ENCODE measurements around the gene PABPC4L. TPM values are rescaled to one million over a fixed set of nuclear protein-coding genes. Genes with fewer than 3 reads are reported as not detected.

PABPC4L gene
- total RNA-seq, 1 experiment from 2014 or later = 3.6 TPM

DNA sequence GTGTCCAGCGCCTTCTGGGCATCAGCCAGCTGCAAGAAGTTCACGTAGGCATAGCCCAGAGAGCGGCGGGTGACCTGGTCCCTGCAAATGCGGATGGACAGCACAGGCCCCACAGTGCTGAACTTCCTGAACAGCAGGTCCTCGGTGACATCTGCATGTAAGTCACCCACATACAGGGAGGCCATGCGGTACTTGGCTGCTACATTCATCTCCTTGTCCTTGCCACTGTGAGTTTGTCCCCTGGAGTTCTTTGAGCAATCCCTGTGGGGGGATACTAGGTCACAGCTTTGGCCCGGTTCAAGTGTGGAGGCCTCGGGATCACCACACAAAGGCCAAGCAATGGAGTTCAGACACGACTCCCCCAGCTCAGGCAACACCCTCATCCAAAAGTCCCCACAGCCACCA is 776 bp downstream of the PABPC4L start:
- Mint-ChIP-seq H3K4me1 (peaks cover 33% of the 10 kb centered on the region), H3K36me3 (peaks cover 12% of the 10 kb centered on the region), H3K4me3 (peak overlapping the region; percentile 68), H3K9me3 (peaks cover 13% of the 10 kb centered on the region), H3K27ac (no peak overlapping the region; the same call in 1 of the 2 replicates), H3K27me3 (ENCODE audit: low read depth) (peaks cover 13% of the 10 kb centered on the region)
- DNase-seq (ENCODE audit: low spot score) (no peak), ATAC-seq (peak; percentile 12)
- CTCF ChIA-PET = no interaction called here
- TF ChIP-seq EMX1 (CRISPR knock-in tag; IDR thresholded peaks at IDR 0.05) = no peak
- no peak for TF ChIP-seq ZBTB21 (CRISPR knock-in tag; IDR thresholded peaks at IDR 0.05; ENCODE audit: borderline replicate concordance)
- no peak for TF ChIP-seq JAZF1 (CRISPR knock-in tag; IDR thresholded peaks at IDR 0.05)
- TF ChIP-seq TEAD4 (CRISPR knock-in tag; IDR thresholded peaks at IDR 0.05) = no peak
- no peak for TF ChIP-seq JUN (CRISPR knock-in tag; IDR thresholded peaks at IDR 0.05)
- TF ChIP-seq, protein P1, sequence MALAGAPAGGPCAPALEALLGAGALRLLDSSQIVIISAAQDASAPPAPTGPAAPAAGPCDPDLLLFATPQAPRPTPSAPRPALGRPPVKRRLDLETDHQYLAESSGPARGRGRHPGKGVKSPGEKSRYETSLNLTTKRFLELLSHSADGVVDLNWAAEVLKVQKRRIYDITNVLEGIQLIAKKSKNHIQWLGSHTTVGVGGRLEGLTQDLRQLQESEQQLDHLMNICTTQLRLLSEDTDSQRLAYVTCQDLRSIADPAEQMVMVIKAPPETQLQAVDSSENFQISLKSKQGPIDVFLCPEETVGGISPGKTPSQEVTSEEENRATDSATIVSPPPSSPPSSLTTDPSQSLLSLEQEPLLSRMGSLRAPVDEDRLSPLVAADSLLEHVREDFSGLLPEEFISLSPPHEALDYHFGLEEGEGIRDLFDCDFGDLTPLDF (CRISPR knock-in tag; IDR thresholded peaks at IDR 0.05) = no peak
- no peak for TF ChIP-seq SOX15 (CRISPR knock-in tag; IDR thresholded peaks at IDR 0.05)
- TF ChIP-seq, protein P2, sequence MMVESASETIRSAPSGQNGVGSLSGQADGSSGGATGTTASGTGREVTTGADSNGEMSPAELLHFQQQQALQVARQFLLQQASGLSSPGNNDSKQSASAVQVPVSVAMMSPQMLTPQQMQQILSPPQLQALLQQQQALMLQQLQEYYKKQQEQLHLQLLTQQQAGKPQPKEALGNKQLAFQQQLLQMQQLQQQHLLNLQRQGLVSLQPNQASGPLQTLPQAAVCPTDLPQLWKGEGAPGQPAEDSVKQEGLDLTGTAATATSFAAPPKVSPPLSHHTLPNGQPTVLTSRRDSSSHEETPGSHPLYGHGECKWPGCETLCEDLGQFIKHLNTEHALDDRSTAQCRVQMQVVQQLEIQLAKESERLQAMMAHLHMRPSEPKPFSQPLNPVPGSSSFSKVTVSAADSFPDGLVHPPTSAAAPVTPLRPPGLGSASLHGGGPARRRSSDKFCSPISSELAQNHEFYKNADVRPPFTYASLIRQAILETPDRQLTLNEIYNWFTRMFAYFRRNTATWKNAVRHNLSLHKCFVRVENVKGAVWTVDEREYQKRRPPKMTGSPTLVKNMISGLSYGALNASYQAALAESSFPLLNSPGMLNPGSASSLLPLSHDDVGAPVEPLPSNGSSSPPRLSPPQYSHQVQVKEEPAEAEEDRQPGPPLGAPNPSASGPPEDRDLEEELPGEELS (CRISPR knock-in tag; IDR thresholded peaks at IDR 0.05) = no peak
- TF ChIP-seq MYBL2 (CRISPR knock-in tag; IDR thresholded peaks at IDR 0.05) = no peak
- TF ChIP-seq USF2 (CRISPR knock-in tag; IDR thresholded peaks at IDR 0.05) = no peak
- TF ChIP-seq, protein P3, sequence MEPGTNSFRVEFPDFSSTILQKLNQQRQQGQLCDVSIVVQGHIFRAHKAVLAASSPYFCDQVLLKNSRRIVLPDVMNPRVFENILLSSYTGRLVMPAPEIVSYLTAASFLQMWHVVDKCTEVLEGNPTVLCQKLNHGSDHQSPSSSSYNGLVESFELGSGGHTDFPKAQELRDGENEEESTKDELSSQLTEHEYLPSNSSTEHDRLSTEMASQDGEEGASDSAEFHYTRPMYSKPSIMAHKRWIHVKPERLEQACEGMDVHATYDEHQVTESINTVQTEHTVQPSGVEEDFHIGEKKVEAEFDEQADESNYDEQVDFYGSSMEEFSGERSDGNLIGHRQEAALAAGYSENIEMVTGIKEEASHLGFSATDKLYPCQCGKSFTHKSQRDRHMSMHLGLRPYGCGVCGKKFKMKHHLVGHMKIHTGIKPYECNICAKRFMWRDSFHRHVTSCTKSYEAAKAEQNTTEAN (CRISPR knock-in tag; IDR thresholded peaks at IDR 0.05) = no peak
- TF ChIP-seq, protein P4, sequence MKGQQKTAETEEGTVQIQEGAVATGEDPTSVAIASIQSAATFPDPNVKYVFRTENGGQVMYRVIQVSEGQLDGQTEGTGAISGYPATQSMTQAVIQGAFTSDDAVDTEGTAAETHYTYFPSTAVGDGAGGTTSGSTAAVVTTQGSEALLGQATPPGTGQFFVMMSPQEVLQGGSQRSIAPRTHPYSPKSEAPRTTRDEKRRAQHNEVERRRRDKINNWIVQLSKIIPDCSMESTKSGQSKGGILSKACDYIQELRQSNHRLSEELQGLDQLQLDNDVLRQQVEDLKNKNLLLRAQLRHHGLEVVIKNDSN (CRISPR knock-in tag; IDR thresholded peaks at IDR 0.05) = no peak
- TF ChIP-seq RELA (CRISPR knock-in tag; IDR thresholded peaks at IDR 0.05; ENCODE audit: borderline replicate concordance) = no peak
- TF ChIP-seq NFE2L1 (CRISPR knock-in tag; IDR thresholded peaks at IDR 0.05) = no peak
- TF ChIP-seq, protein P5, sequence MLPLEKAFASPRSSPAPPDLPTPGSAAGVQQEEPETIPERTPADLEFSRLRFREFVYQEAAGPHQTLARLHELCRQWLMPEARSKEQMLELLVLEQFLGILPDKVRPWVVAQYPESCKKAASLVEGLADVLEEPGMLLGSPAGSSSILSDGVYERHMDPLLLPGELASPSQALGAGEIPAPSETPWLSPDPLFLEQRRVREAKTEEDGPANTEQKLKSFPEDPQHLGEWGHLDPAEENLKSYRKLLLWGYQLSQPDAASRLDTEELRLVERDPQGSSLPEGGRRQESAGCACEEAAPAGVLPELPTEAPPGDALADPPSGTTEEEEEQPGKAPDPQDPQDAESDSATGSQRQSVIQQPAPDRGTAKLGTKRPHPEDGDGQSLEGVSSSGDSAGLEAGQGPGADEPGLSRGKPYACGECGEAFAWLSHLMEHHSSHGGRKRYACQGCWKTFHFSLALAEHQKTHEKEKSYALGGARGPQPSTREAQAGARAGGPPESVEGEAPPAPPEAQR (CRISPR knock-in tag; IDR thresholded peaks at IDR 0.05) = no peak
- no peak for TF ChIP-seq ZNF317 (CRISPR knock-in tag; IDR thresholded peaks at IDR 0.05; ENCODE audit: borderline replicate concordance, low read depth)
- POLR2A ChIA-PET = no interaction called here

GRCh38 chr4:134189949-134190348 is 11.6 kb downstream of the PABPC4L start:
- POLR2A ChIA-PET = no interaction called here
- no peak overlapping the region for H3K27ac Mint-ChIP-seq
- H3K27me3 Mint-ChIP-seq (ENCODE audit: low read depth) = no peaks in the 10 kb centered on the region
- no peaks in the 10 kb centered on the region for H3K4me1 Mint-ChIP-seq
- H3K36me3 Mint-ChIP-seq = peaks cover 3% of the 10 kb centered on the region; the same call in 1 of the 2 replicates
- CTCF ChIA-PET = no interaction called here
- H3K4me3 Mint-ChIP-seq = no peak overlapping the region
- H3K9me3 Mint-ChIP-seq = peaks cover 26% of the 10 kb centered on the region
- no peak for ATAC-seq
- DNase-seq (ENCODE audit: low spot score) = no peak
- TF ChIP-seq FOXP1 (CRISPR knock-in tag; IDR thresholded peaks at IDR 0.05; ENCODE audit: borderline replicate concordance) (no peak), SOX15 (CRISPR knock-in tag; IDR thresholded peaks at IDR 0.05) (no peak), ZNF423 (CRISPR knock-in tag; IDR thresholded peaks at IDR 0.05) (no peak), JUN (CRISPR knock-in tag; IDR thresholded peaks at IDR 0.05) (no peak), TP53 (CRISPR knock-in tag; IDR thresholded peaks at IDR 0.05) (no peak), TCF7 (CRISPR knock-in tag; IDR thresholded peaks at IDR 0.05; ENCODE audit: low read depth) (no peak), ESRRA (CRISPR knock-in tag; IDR thresholded peaks at IDR 0.05; ENCODE audit: borderline replicate concordance) (no peak), MXD4 (CRISPR knock-in tag; IDR thresholded peaks at IDR 0.05; ENCODE audit: borderline replicate concordance) (no peak), HMGA2 (CRISPR knock-in tag; IDR thresholded peaks at IDR 0.05) (no peak), E2F4 (CRISPR knock-in tag; IDR thresholded peaks at IDR 0.05; ENCODE audit: borderline replicate concordance, low read depth) (no peak), TEAD4 (CRISPR knock-in tag; IDR thresholded peaks at IDR 0.05) (no peak), GRHL2 (CRISPR knock-in tag; IDR thresholded peaks at IDR 0.05; ENCODE audit: insufficient replicate concordance, severe bottlenecking) (no peak)
- TF ChIP-seq, protein P5 (CRISPR knock-in tag; IDR thresholded peaks at IDR 0.05) = no peak
